ENCODE measurements around the gene FNDC3A.

The FNDC3A gene

DNA sequence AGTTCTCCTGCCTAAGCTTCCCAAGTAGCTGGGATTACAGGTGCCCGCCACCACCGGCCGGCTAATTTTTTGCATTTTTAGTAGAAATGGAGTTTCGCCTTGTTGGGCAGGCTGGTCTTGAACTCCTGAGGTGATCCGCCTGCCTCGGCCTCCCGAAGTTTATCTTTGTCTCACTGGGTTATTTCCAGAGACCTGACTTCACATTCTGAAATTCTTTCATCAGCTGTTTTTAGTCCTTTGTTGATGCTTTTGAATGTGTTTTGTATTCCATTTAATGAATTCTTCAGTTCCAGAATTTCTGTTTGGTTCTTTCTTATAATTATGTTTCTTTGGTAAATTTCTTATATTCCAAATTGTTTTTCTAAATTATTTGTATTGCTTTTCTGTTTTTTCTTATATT, 189.0 kb downstream of the FNDC3A start:
- TF ChIP-seq, protein P1, sequence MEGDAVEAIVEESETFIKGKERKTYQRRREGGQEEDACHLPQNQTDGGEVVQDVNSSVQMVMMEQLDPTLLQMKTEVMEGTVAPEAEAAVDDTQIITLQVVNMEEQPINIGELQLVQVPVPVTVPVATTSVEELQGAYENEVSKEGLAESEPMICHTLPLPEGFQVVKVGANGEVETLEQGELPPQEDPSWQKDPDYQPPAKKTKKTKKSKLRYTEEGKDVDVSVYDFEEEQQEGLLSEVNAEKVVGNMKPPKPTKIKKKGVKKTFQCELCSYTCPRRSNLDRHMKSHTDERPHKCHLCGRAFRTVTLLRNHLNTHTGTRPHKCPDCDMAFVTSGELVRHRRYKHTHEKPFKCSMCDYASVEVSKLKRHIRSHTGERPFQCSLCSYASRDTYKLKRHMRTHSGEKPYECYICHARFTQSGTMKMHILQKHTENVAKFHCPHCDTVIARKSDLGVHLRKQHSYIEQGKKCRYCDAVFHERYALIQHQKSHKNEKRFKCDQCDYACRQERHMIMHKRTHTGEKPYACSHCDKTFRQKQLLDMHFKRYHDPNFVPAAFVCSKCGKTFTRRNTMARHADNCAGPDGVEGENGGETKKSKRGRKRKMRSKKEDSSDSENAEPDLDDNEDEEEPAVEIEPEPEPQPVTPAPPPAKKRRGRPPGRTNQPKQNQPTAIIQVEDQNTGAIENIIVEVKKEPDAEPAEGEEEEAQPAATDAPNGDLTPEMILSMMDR (IDR thresholded peaks at IDR 0.05), result no peak

DNA sequence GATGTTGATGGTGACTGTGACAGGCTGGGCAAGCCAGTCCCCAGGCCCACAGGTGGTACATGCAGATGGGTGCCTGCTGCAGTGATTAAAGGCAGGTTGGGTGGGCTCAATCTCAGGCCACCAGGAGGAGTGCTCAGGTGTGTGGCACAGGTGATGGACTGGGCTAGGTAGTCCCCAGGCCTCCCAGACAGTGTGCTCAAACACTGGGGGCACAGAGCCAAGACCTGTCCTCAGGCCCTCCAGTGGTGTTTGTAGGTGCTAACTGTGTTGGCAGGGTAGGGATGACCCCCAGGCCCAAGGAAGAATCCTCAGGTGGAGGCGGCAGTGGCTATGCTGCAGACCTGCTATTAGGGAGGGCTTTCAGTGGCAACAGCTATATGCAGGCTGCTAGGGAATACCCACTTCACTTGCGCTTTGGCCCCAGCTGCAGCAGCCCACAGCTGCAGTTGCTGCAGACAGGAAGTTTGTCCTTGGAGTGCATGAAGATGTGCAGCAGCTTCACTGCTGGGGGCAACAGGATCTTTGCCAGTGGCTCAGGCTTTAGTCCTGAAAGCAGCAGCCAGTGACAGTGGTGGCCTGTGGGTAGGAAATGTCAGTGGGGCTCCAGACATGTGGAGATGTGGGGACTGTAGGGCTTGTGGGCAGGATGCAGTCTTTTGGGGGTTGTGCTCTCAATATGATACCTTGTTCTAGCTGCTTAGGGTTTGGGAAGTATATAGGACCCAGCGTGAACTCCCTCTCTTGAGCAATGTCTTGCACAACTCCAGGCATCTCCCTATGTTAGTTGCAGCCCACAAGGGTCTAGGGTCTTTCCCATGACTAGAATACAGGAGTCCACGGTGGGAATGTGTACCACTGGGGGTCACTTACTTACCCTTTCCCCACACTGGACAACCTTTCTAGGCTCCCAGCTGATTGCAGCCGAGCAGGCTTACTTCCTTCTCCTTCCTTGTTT, 190.4 kb downstream of the FNDC3A start:
- TF ChIP-seq, protein P1 (IDR thresholded peaks at IDR 0.05), result no peak

DNA sequence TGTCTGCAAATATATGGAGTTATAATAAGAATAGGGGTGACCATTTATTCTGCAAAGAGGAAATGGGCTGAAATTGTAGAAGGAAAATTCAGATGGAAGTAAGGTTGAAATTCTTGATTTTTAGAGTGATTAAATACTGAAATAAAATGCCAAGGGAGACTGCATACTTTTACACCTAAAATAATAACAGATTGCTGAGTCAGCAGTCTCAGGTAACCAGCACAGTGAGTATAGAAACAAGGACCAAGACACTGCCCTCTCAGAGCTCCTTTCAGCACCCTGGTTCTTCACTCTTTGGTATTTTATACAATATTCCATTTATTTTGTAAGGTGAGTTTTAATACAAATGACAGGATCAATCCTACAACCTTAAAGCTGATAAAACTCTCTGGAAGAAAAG, 195.6 kb downstream of the FNDC3A start:
- TF ChIP-seq, protein P1 (IDR thresholded peaks at IDR 0.05), result no peak

- TF ChIP-seq, protein P1 (IDR thresholded peaks at IDR 0.05), result no peak
These were observed 208.1 kb downstream of the FNDC3A start for GRCh38 chr13:49183672-49184325.

DNA sequence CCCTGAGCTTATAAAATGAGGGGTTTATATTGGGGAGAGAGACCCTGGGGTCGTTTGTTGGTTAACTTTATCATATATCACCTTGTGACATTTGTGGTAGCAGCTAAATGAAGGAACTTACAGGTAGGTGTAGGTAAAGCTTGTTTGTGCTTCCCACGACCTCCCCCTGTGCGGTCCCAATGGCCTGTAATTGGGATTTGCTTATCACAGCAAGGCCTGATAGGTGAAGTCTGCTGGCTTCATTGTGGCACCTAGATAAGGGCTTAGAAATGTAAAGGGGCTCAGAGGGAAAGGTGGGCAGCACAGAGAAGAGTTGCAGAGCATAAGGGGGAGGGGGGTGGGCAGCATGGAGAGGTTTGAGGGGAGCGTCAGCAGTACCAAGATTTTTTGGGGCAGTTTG, 208.9 kb downstream of the FNDC3A start:
- TF ChIP-seq, protein P1 (IDR thresholded peaks at IDR 0.05), result no peak

- TF ChIP-seq, protein P1 (IDR thresholded peaks at IDR 0.05), result no peak
These were observed 209.6 kb downstream of the FNDC3A start for GRCh38 chr13:49185264-49185663.

DNA sequence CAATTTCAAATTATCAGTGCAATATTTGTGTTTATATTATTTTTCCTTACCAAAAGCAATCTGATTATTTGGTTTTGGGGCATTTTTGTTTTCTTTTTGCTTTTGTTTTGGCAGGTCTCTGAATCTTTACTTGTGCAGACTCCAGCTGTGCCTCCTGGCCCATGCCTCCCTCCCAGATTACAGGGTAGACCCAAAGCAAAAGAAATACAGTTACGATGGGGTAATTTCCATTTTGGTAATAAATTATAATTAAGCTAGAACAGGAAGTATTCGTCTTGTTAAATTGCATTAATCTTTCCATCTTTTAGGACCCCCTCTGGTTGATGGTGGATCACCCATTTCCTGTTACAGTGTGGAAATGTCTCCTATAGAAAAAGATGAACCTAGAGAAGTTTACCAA, 215.2 kb downstream of the FNDC3A start:
- TF ChIP-seq, protein P1 (IDR thresholded peaks at IDR 0.05), result no peak
